K562 (cell line): Measurements from ENCODE around the gene C1QTNF5. TPM values are rescaled to one million over a fixed set of nuclear protein-coding genes. Genes with fewer than 3 reads are reported as not detected.

Source experiments
- ARNT ChIP-seq, 2 experiments: fragments of 450-650 bp; IDR thresholded peaks; 2 replicates each; pipeline ENCODE4 v1.6.1; 2016; ENCODE audit warnings: mild to moderate bottlenecking in 1 of 2
- CTBP1 ChIP-seq: fragments of 450-650 bp; IDR thresholded peaks from 2 replicates; pipeline ENCODE4 v1.6.1; 2016; ENCODE audit warnings: borderline replicate concordance
- GTF2E2 ChIP-seq: fragments of 200-800 bp; sonication (Bioruptor generic); IDR thresholded peaks from 2 replicates; pipeline ENCODE4 v1.6.1; 2016; ENCODE audit warnings: missing genetic modification characterization, missing compliant biosample characterization
- JUN ChIP-seq, 2 experiments: sonication (generic) in 1 of 2; formaldehyde crosslinking in 1 of 2; IDR thresholded peaks; 2 replicates each; pipeline versions ENCODE4 v1.6.1 to v1.8.0; 2012 to 2022; ENCODE audit warnings: borderline replicate concordance in 2 of 2, mild to moderate bottlenecking in 2 of 2, improper control_type of control experiment in 1 of 2, low read depth in 1 of 2, low read length in 1 of 2, missing genetic modification reagents in 1 of 2
- PHTF2 ChIP-seq: fragments of 250-450 bp; sonication (Bioruptor Pico); IDR thresholded peaks from 2 replicates; pipeline ENCODE4 v1.5.0; 2021; ENCODE audit warnings: mild to moderate bottlenecking
- POLR3A ChIP-seq: IDR thresholded peaks from 2 replicates; pipeline ENCODE4 v1.6.1; 2011; ENCODE audit warnings: borderline replicate concordance, mild to moderate bottlenecking, moderate library complexity; ENCODE audit not compliant: insufficient read length, insufficient read depth; ENCODE audit errors: extremely low read depth
- PTBP1 ChIP-seq: fragments of 200-400 bp; formaldehyde crosslinking; IDR thresholded peaks from 2 replicates; pipeline ENCODE4 v1.6.1; 2017; ENCODE audit warnings: low read depth, low read length
- SOX6 ChIP-seq: fragments of 450-650 bp; IDR thresholded peaks from 2 replicates; pipeline ENCODE4 v1.6.1; 2014; ENCODE audit warnings: mild to moderate bottlenecking
- TRIM24 ChIP-seq, 2 experiments: fragments of 450-650 bp; IDR thresholded peaks; 2 replicates each; pipeline ENCODE4 v1.6.1; 2016
- ZNF175 ChIP-seq: fragments of 200-800 bp; sonication (Bioruptor generic); IDR thresholded peaks from 2 replicates; pipeline ENCODE4 v1.6.1; 2016; ENCODE audit warnings: low read depth, mild to moderate bottlenecking, missing genetic modification characterization, missing compliant biosample characterization
- ZNF274 ChIP-seq: IDR thresholded peaks from 2 replicates; pipeline ENCODE4 v1.6.1; 2011; ENCODE audit warnings: low read depth, mild to moderate bottlenecking, low read length, moderate library complexity, borderline replicate concordance
- polyA plus RNA-seq, 8 experiments: library from polyadenylated mRNA; depleted of rRNA in 4 of 8; stranded (reverse) in 5 of 8; unstranded in 3 of 8; fragments of >200 nt; fragmentation: Nextera tagmentation in 2 of 8; fragmentation: Illumina TruSeq in 1 of 8; extraction: Ambion mirVana in 2 of 8; extraction: Trizol in 1 of 8; gene quantifications; 2 replicates each; pipeline versions ENCODE4 v1.2.1 to v1.2.3, GENCODE V29; 2011 to 2014; ENCODE audit warnings: inconsistent platforms in 1 of 8, missing spikeins in 1 of 8
- total RNA-seq, 7 experiments: library from RNA; depleted of rRNA in 6 of 7; stranded (reverse); fragments of >200 nt in 6 of 7; fragmentation: Illumina TruSeq in 2 of 7; extraction: Trizol in 2 of 7; gene quantifications; 2 replicates each; pipeline versions ENCODE4 v1.2.1 to v1.2.3, GENCODE V29; 2011 to 2021; ENCODE audit warnings: low replicate concordance in 1 of 7
- TF ChIP-seq, protein P1 (sequence below): fragments of 250-450 bp; sonication (Bioruptor Pico); IDR thresholded peaks from 2 replicates; pipeline ENCODE4 v1.4.0; 2020; ENCODE audit warnings: mild to moderate bottlenecking, moderate library complexity, borderline replicate concordance
- TF ChIP-seq, protein P2 (sequence below): fragments of 450-650 bp; IDR thresholded peaks from 2 replicates; pipeline ENCODE4 v1.6.1; 2017; ENCODE audit warnings: mild to moderate bottlenecking, moderate library complexity
- TF ChIP-seq, protein P3 (sequence below), 2 experiments: IDR thresholded peaks; 2 replicates each; pipeline ENCODE4 v1.6.1; 2011; ENCODE audit warnings: borderline replicate concordance in 1 of 2, control low read depth in 1 of 2, low read depth in 1 of 2, low read length in 1 of 2, mild to moderate bottlenecking in 1 of 2, mixed read lengths in 1 of 2, moderate library complexity in 1 of 2; ENCODE audit not compliant: insufficient read depth in 1 of 2, insufficient read length in 1 of 2, poor library complexity in 1 of 2, severe bottlenecking in 1 of 2; ENCODE audit errors: extremely low read depth in 1 of 2
- TF ChIP-seq, protein P4 (sequence below): sonication (generic); formaldehyde crosslinking; IDR thresholded peaks from 2 replicates; pipeline ENCODE4 v1.8.1; 2023; ENCODE audit warnings: mild to moderate bottlenecking, missing genetic modification reagents
- TF ChIP-seq, protein P5 (sequence below): fragments of 450-650 bp; conservative IDR thresholded peaks from 2 replicates; pipeline ENCODE4 v1.6.1; 2016; ENCODE audit warnings: missing genetic modification characterization, low read depth, mild to moderate bottlenecking, missing compliant biosample characterization, moderate library complexity
- TF ChIP-seq, protein P6 (sequence below): fragments of 450-650 bp; formaldehyde crosslinking; IDR thresholded peaks from 2 replicates; pipeline ENCODE4 v1.4.0; 2022; ENCODE audit warnings: missing genetic modification characterization

Gene C1QTNF5
- total and polyA plus RNA-seq, 9 of the 15 experiments (the other 6 are each of a cell fraction or from before 2014, with no cell fraction given), result 0.07 to 0.76 (median 0.24) TPM; not detected in 1

DNA sequence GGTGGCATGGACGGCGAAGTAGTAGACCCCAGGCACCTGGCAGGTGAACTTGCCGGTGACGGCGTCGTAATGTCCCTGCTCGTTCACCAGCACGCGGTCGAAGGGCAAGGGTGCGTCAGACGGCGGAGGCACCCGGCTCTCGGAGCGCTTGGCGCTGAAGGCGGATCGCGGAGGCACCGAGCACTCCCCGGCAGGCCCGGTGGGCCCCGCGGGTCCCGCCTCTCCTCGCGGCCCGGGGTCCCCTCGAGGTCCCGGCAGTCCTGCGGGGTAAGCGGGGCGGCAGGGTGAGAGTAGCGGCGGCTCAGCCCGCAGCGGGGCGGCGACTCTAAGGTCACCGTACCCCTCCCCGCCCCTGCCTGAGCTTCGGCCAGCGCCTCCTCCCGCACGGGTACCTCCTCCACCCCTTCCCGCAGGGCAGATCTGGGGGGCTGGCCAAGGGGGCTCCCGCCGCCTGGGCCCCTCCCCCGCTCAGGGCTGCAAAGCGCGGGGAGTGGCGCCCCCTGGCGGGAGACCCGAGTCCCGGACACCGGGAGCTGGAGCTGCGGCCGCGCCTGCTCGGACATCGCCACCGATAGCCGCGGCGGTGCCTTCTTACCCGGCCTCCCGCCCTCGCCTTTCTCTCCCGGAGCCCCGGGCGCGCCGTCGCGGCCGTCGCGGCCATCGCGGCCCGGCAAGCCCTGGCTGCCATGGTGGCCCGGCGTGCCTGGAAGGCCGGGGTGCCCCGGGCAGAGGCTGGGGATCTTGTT, 921 bp downstream of the C1QTNF5 start (continued):
- TF ChIP-seq, protein P1, sequence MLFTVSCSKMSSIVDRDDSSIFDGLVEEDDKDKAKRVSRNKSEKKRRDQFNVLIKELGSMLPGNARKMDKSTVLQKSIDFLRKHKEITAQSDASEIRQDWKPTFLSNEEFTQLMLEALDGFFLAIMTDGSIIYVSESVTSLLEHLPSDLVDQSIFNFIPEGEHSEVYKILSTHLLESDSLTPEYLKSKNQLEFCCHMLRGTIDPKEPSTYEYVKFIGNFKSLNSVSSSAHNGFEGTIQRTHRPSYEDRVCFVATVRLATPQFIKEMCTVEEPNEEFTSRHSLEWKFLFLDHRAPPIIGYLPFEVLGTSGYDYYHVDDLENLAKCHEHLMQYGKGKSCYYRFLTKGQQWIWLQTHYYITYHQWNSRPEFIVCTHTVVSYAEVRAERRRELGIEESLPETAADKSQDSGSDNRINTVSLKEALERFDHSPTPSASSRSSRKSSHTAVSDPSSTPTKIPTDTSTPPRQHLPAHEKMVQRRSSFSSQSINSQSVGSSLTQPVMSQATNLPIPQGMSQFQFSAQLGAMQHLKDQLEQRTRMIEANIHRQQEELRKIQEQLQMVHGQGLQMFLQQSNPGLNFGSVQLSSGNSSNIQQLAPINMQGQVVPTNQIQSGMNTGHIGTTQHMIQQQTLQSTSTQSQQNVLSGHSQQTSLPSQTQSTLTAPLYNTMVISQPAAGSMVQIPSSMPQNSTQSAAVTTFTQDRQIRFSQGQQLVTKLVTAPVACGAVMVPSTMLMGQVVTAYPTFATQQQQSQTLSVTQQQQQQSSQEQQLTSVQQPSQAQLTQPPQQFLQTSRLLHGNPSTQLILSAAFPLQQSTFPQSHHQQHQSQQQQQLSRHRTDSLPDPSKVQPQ (CRISPR knock-in tag), result no peak
- TF ChIP-seq ZNF175 (no peak), CTBP1 (peak; percentile 85; the same call in 1 of the 2 replicates), PHTF2 (CRISPR knock-in tag) (no peak), TRIM24 (IDR thresholded peaks at IDR 0.05) (peak in 1 of 2 experiments; percentile 44; a peak in 1 of 4 replicates), ARNT (IDR thresholded peaks at IDR 0.05) (no peak), JUN (IDR thresholded peaks at IDR 0.05; ENCODE audit: borderline replicate concordance, low read depth, low read length) (no peak), JUN (CRISPR knock-in tag; IDR thresholded peaks at IDR 0.05; ENCODE audit: borderline replicate concordance) (no peak), PTBP1 (no peak), POLR3A (no peak), ZNF274 (no peak), GTF2E2 (tag) (no peak), SOX6 (peak; percentile 58; the same call in 1 of the 2 replicates)
- TF ChIP-seq, protein P2, sequence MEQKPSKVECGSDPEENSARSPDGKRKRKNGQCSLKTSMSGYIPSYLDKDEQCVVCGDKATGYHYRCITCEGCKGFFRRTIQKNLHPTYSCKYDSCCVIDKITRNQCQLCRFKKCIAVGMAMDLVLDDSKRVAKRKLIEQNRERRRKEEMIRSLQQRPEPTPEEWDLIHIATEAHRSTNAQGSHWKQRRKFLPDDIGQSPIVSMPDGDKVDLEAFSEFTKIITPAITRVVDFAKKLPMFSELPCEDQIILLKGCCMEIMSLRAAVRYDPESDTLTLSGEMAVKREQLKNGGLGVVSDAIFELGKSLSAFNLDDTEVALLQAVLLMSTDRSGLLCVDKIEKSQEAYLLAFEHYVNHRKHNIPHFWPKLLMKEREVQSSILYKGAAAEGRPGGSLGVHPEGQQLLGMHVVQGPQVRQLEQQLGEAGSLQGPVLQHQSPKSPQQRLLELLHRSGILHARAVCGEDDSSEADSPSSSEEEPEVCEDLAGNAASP, result no peak
- TF ChIP-seq, protein P3, sequence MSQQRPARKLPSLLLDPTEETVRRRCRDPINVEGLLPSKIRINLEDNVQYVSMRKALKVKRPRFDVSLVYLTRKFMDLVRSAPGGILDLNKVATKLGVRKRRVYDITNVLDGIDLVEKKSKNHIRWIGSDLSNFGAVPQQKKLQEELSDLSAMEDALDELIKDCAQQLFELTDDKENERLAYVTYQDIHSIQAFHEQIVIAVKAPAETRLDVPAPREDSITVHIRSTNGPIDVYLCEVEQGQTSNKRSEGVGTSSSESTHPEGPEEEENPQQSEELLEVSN (IDR thresholded peaks at IDR 0.05; ENCODE audit: borderline replicate concordance in 1 of 2, extremely low read depth in 1 of 2, insufficient read depth in 1 of 2, insufficient read length in 1 of 2, low read depth in 1 of 2, low read length in 1 of 2, poor library complexity in 1 of 2, severe bottlenecking in 1 of 2), result peak; percentile 89 to 90
- TF ChIP-seq, protein P4, sequence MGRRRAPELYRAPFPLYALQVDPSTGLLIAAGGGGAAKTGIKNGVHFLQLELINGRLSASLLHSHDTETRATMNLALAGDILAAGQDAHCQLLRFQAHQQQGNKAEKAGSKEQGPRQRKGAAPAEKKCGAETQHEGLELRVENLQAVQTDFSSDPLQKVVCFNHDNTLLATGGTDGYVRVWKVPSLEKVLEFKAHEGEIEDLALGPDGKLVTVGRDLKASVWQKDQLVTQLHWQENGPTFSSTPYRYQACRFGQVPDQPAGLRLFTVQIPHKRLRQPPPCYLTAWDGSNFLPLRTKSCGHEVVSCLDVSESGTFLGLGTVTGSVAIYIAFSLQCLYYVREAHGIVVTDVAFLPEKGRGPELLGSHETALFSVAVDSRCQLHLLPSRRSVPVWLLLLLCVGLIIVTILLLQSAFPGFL (CRISPR knock-in tag), result no peak
- TF ChIP-seq, protein P5, sequence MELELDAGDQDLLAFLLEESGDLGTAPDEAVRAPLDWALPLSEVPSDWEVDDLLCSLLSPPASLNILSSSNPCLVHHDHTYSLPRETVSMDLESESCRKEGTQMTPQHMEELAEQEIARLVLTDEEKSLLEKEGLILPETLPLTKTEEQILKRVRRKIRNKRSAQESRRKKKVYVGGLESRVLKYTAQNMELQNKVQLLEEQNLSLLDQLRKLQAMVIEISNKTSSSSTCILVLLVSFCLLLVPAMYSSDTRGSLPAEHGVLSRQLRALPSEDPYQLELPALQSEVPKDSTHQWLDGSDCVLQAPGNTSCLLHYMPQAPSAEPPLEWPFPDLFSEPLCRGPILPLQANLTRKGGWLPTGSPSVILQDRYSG, result no peak
- TF ChIP-seq, protein P6, sequence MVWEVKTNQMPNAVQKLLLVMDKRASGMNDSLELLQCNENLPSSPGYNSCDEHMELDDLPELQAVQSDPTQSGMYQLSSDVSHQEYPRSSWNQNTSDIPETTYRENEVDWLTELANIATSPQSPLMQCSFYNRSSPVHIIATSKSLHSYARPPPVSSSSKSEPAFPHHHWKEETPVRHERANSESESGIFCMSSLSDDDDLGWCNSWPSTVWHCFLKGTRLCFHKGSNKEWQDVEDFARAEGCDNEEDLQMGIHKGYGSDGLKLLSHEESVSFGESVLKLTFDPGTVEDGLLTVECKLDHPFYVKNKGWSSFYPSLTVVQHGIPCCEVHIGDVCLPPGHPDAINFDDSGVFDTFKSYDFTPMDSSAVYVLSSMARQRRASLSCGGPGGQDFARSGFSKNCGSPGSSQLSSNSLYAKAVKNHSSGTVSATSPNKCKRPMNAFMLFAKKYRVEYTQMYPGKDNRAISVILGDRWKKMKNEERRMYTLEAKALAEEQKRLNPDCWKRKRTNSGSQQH (CRISPR knock-in tag), result no peak
